22Rv1 (cell line): ENCODE measurements around the gene KRT14.
"Not testable (repeated sequence)": the region's sequence is repeated elsewhere in the genome, so short reads cannot be mapped to it uniquely, and the experiment has no call there.

Experiments
- H3K27ac ChIP-seq: fragments of 450-650 bp; 2 replicates; pipeline ENCODE4 v1.5.1; 2017
- ZFX ChIP-seq: fragments of 450-650 bp; IDR thresholded peaks from 2 replicates; pipeline ENCODE4 v1.6.1; 2017; ENCODE audit warnings: antibody characterized with exemption, borderline replicate concordance
- TF ChIP-seq, protein P1 (sequence below): fragments of 450-650 bp; IDR thresholded peaks from 2 replicates; pipeline ENCODE4 v1.5.1; 2017; ENCODE audit warnings: mild to moderate bottlenecking

The KRT14 gene

GRCh38 chr17:41625602-41626001 lies 38.9 kb upstream of the KRT14 start:
- no peak for TF ChIP-seq ZFX
- TF ChIP-seq, protein P1, sequence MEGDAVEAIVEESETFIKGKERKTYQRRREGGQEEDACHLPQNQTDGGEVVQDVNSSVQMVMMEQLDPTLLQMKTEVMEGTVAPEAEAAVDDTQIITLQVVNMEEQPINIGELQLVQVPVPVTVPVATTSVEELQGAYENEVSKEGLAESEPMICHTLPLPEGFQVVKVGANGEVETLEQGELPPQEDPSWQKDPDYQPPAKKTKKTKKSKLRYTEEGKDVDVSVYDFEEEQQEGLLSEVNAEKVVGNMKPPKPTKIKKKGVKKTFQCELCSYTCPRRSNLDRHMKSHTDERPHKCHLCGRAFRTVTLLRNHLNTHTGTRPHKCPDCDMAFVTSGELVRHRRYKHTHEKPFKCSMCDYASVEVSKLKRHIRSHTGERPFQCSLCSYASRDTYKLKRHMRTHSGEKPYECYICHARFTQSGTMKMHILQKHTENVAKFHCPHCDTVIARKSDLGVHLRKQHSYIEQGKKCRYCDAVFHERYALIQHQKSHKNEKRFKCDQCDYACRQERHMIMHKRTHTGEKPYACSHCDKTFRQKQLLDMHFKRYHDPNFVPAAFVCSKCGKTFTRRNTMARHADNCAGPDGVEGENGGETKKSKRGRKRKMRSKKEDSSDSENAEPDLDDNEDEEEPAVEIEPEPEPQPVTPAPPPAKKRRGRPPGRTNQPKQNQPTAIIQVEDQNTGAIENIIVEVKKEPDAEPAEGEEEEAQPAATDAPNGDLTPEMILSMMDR, result no peak
- no peak overlapping the region for H3K27ac ChIP-seq

- TF ChIP-seq, protein P1, result no peak
- TF ChIP-seq ZFX, result no peak
- no peak within 1 kb of the TSS for H3K27ac ChIP-seq
Observed at GRCh38 chr17:41624208-41625101, 37.8 kb upstream of the KRT14 start, which contains the start of gene KRT17. KRT17 (minus strand) TSS chr17:41624575; CDS start chr17:41624509, 66 bp downstream.

GRCh38 chr17:41623184-41623861 lies 36.6 kb upstream of the KRT14 start:
- not testable (repeated sequence) for H3K27ac ChIP-seq

DNA sequence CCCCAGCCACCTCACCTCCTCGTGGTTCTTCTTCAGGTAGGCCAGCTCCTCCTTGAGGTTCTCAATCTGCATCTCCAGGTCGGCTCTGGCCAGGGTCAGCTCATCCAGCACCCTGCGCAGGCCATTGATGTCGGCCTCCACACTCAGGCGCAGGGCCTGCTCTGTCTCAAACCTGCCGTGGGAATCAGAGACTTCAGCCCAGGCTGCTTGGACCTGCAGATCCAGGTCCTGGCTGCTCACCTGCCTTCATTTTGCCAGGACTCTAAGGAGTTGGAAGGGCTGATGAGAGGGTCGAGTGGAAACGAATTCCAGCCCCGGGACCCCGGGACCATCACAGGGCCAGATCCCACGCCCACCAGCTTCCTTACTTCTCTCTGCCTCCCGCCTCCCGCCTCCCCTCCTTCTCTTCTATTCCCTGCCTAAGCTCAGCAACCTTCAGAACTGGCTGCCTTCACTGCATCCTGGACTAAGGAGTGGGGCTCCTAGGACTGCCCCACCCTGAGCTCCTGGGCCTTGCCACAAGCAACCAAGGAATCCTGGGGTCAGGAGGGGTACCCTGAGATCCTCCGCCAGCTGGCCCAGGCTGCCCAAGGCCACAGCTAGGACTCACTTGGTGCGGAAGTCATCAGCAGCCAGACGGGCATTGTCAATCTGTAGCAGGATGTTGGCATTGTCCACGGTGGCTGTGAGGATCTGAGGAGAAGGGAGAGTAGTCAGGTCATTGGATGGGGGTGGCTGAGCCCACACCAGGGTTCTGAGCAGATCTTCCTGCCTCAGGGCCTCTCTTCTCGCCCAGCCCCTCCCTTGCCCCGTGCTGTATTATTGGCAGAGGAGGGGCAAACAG lies 35.9 kb upstream of the KRT14 start:
- H3K27ac ChIP-seq, result not testable (repeated sequence)

DNA sequence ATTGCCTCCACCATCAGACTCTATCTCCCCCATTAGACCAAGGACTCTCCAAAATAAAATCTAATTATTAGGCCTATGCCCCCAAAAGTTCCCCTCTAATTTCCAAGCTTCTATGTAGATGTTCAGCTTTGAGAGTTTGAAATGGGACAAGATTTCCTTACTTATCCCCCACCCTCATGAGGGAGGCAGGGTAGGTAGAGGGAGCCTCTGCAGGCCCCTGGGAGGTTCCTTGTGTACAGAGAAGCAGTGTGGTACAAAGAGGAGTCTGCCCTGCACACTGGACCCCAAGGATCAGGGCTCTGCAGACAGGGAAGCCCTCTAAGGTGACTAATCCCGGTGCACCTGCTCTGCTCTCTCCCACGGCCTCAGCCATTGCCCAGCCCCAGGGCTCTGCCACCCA lies 35.2 kb upstream of the KRT14 start:
- H3K27ac ChIP-seq, result no peak overlapping the region
- TF ChIP-seq, protein P1, result no peak
- TF ChIP-seq ZFX, result no peak

DNA sequence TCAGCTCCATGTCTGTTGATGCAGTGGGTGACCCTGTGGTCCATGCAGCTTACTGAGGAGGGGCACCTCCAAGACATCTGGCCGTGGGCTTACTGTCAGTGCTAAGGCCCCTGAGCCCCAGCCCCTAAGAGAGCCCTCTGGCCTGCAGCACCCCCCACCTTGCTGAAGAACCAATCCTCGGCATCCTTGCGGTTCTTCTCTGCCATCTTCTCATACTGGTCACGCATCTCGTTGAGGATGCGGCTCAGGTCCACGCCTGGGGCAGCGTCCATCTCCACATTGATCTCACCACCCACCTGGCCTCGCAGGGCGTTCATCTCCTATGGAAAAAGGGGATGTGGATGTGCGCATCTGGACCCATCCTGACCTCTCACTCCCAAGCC lies 34.7 kb upstream of the KRT14 start:
- H3K27ac ChIP-seq, result not testable (repeated sequence)

DNA sequence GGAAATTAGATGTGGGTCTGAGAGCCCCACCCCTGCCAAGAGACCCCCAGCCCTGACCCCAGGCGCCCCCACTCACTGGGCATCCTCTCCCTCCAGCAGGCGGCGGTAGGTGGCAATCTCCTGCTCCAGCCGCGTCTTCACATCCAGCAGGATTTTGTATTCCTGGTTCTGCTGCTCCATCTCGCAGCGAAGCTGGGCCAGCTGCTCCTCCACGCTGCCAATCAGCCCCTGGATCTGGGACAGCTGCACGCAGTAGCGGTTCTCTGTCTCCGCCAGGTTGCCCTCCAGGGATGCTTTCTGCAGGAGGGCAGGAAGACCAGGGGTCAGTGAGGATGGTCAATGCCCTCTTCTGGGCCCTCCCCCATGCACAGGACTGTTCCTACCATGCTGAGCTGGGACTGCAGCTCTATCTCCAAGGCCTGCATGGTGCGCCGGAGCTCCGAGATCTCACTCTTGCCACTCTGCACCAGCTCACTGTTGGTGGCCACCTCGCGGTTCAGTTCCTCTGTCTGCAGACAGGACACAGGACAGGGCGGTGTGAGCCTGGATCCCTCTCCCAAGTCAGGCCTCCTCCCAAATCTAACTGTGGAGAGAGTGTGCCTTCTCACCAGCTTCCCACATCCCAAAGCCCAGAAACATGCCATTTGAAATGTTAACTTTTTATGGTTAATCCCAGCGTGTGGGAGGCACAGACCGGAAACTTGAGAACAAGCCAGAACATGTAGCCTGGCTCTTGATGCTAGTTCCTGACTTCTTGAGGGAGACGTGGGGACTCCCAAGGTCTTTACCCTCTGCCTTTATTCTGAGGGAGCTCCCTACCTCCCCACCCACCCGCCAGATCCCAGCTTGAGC lies 34.1 kb upstream of the KRT14 start:
- TF ChIP-seq ZFX, result no peak
- TF ChIP-seq, protein P1, result no peak
- no peak overlapping the region for H3K27ac ChIP-seq

- H3K27ac ChIP-seq, result not testable (repeated sequence)
Observed at GRCh38 chr17:41619927-41620582, 33.4 kb upstream of the KRT14 start.
